SK-N-SH treated with all-trans-retinoic acid at 6 μM for 48 hours (cell line): ENCODE data around the gene PHYKPL.

Experiments
- ATAC-seq: fragments of 200-7000 bp; cut with Tn5 transposase; 3 replicates; pipeline ENCODE4 v1.9.1; 2020; ENCODE audit warnings: mild to moderate bottlenecking, moderate library complexity
- ARNTL ChIP-seq: fragments of 450-650 bp; formaldehyde crosslinking; IDR thresholded peaks from 2 replicates; pipeline ENCODE4 v1.5.0; 2020; ENCODE audit warnings: low read depth, mild to moderate bottlenecking, moderate library complexity, borderline replicate concordance
- BACH2 ChIP-seq: fragments of 250-450 bp; sonication (Bioruptor Pico); IDR thresholded peaks from 2 replicates; pipeline ENCODE4 v1.9.0; 2021; ENCODE audit warnings: mild to moderate bottlenecking, borderline replicate concordance
- CSDC2 ChIP-seq: fragments of 250-450 bp; sonication (Bioruptor Pico); IDR thresholded peaks from 2 replicates; pipeline ENCODE4 v1.5.0; 2020; ENCODE audit warnings: mild to moderate bottlenecking, moderate library complexity
- ESRRG ChIP-seq: fragments of 250-450 bp; sonication (Bioruptor Pico); IDR thresholded peaks from 2 replicates; pipeline ENCODE4 v1.6.1; 2021; ENCODE audit warnings: mild to moderate bottlenecking
- GLIS3 ChIP-seq: fragments of 250-450 bp; sonication (Bioruptor Pico); IDR thresholded peaks from 2 replicates; pipeline ENCODE4 v1.5.0; 2020; ENCODE audit warnings: mild to moderate bottlenecking, moderate library complexity
- OSR1 ChIP-seq: fragments of 250-450 bp; sonication (Bioruptor Pico); IDR thresholded peaks from 2 replicates; pipeline ENCODE4 v1.8.0; 2022; ENCODE audit warnings: moderate library complexity, mild to moderate bottlenecking, inconsistent platforms
- PPARA ChIP-seq: fragments of 250-450 bp; sonication (Bioruptor Pico); IDR thresholded peaks from 2 replicates; pipeline ENCODE4 v1.5.0; 2020; ENCODE audit warnings: mild to moderate bottlenecking, borderline replicate concordance
- RARB ChIP-seq: fragments of 250-450 bp; sonication (Bioruptor Pico); IDR thresholded peaks from 2 replicates; pipeline ENCODE4 v1.8.0; 2021; ENCODE audit warnings: mild to moderate bottlenecking, moderate library complexity
- SNAI2 ChIP-seq: fragments of 250-450 bp; sonication (Bioruptor Pico); IDR thresholded peaks from 2 replicates; pipeline ENCODE4 v1.5.0; 2020; ENCODE audit warnings: mild to moderate bottlenecking, moderate library complexity
- TCF4 ChIP-seq: fragments of 250-450 bp; sonication (Bioruptor Pico); IDR thresholded peaks from 2 replicates; pipeline ENCODE4 v1.8.0; 2021; ENCODE audit warnings: mild to moderate bottlenecking, moderate library complexity, borderline replicate concordance
- TOX ChIP-seq: fragments of 250-450 bp; sonication (Bioruptor Pico); IDR thresholded peaks from 2 replicates; pipeline ENCODE4 v1.8.0; 2021; ENCODE audit warnings: mild to moderate bottlenecking, moderate library complexity, borderline replicate concordance
- ZC3H10 ChIP-seq: fragments of 250-450 bp; sonication (Bioruptor Pico); IDR thresholded peaks from 2 replicates; pipeline ENCODE4 v1.5.1; 2021; ENCODE audit warnings: mild to moderate bottlenecking, moderate library complexity
- ZFP3 ChIP-seq: fragments of 250-450 bp; sonication (Bioruptor Pico); IDR thresholded peaks from 2 replicates; pipeline ENCODE4 v1.5.0; 2020; ENCODE audit warnings: mild to moderate bottlenecking, moderate library complexity
- ZFP30 ChIP-seq: fragments of 450-650 bp; formaldehyde crosslinking; IDR thresholded peaks from 2 replicates; pipeline ENCODE4 v1.5.0; 2022; ENCODE audit warnings: mild to moderate bottlenecking, moderate library complexity
- ZNF565 ChIP-seq: fragments of 450-650 bp; formaldehyde crosslinking; conservative IDR thresholded peaks from 2 replicates; pipeline ENCODE4 v1.5.0; 2020; ENCODE audit warnings: low read depth, mild to moderate bottlenecking, moderate library complexity
- ZNF70 ChIP-seq: fragments of 450-650 bp; formaldehyde crosslinking; IDR thresholded peaks from 2 replicates; pipeline ENCODE4 v1.5.0; 2020; ENCODE audit warnings: mild to moderate bottlenecking, moderate library complexity
- ZNF8 ChIP-seq: fragments of 450-650 bp; formaldehyde crosslinking; IDR thresholded peaks from 2 replicates; pipeline ENCODE4 v1.5.0; 2020; ENCODE audit warnings: mild to moderate bottlenecking, moderate library complexity
- TF ChIP-seq, protein P1 (sequence below): fragments of 250-450 bp; sonication (Bioruptor Pico); IDR thresholded peaks from 2 replicates; pipeline ENCODE4 v1.5.1; 2021; ENCODE audit warnings: mild to moderate bottlenecking, moderate library complexity
- TF ChIP-seq, protein P2 (sequence below): fragments of 250-450 bp; sonication (Bioruptor Pico); IDR thresholded peaks from 2 replicates; pipeline ENCODE4 v1.5.1; 2020; ENCODE audit warnings: low read depth, mild to moderate bottlenecking, moderate library complexity
- TF ChIP-seq, protein P3 (sequence below): fragments of 250-450 bp; sonication (Bioruptor Pico); IDR thresholded peaks from 2 replicates; pipeline ENCODE4 v1.5.0; 2020; ENCODE audit warnings: mild to moderate bottlenecking, moderate library complexity
- TF ChIP-seq, protein P4 (sequence below): fragments of 250-450 bp; sonication (Bioruptor Pico); IDR thresholded peaks from 2 replicates; pipeline ENCODE4 v1.8.0; 2020; ENCODE audit warnings: mild to moderate bottlenecking, moderate library complexity, borderline replicate concordance

The PHYKPL gene

DNA sequence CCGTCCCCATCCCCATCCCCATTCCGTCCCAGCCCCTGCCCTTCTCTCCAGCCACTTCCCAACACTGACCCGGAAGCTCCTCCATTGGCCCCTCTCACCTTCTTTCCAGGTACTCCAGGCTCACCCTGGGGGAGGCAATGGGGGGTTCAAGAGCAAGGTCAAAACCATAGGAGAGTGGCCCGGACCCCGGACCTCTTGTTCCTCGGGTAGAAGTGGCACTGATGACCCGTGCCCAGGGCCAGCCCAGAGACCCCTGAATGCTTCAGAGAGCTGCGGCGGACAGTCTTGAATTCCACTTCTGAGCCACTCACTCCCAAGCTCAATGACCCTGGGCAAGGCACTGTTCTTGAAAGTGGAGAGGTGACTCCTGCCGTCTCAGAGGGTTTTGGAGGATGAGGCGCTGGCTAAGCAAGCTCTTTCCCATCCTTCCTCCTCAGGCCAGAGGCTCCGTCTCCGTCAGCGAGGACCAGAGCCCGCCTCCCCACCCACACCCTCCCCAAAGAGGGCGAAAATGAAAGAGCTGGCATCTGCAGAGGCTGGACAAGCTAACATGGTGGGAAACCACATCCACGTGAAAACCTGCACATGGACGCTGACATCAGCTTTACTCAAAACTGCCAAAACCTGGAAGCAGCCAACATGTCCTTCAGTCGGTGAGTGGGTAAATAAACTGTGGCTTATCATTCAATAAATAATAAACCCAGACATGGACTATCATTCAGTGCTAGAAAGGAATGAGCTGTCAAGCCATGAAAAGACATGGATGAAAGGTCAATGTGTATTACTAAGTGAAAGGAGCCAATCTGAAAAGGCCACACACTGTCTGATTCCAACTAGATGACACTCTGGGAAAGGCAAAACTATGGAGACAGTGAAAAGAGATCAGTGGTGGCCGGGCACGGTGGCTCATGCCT, 27.3 kb upstream of the PHYKPL start:
- TF ChIP-seq TCF4 (no peak), ZFP30 (CRISPR knock-in tag) (no peak), ZNF565 (CRISPR knock-in tag) (no peak), ZNF70 (CRISPR knock-in tag) (no peak), RARB (no peak), ESRRG (CRISPR knock-in tag) (no peak), TOX (CRISPR knock-in tag) (no peak), ZC3H10 (no peak), PPARA (no peak), GLIS3 (CRISPR knock-in tag) (no peak), ARNTL (CRISPR knock-in tag) (no peak), CSDC2 (CRISPR knock-in tag) (no peak), ZFP3 (CRISPR knock-in tag) (no peak), OSR1 (no peak)
- TF ChIP-seq, protein P1, sequence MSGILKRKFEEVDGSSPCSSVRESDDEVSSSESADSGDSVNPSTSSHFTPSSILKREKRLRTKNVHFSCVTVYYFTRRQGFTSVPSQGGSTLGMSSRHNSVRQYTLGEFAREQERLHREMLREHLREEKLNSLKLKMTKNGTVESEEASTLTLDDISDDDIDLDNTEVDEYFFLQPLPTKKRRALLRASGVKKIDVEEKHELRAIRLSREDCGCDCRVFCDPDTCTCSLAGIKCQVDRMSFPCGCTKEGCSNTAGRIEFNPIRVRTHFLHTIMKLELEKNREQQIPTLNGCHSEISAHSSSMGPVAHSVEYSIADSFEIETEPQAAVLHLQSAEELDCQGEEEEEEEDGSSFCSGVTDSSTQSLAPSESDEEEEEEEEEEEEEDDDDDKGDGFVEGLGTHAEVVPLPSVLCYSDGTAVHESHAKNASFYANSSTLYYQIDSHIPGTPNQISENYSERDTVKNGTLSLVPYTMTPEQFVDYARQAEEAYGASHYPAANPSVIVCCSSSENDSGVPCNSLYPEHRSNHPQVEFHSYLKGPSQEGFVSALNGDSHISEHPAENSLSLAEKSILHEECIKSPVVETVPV (CRISPR knock-in tag) = no peak
- TF ChIP-seq, protein P2, sequence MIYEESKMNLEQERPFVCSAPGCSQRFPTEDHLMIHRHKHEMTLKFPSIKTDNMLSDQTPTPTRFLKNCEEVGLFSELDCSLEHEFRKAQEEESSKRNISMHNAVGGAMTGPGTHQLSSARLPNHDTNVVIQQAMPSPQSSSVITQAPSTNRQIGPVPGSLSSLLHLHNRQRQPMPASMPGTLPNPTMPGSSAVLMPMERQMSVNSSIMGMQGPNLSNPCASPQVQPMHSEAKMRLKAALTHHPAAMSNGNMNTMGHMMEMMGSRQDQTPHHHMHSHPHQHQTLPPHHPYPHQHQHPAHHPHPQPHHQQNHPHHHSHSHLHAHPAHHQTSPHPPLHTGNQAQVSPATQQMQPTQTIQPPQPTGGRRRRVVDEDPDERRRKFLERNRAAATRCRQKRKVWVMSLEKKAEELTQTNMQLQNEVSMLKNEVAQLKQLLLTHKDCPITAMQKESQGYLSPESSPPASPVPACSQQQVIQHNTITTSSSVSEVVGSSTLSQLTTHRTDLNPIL (CRISPR knock-in tag) = no peak
- TF ChIP-seq, protein P3, sequence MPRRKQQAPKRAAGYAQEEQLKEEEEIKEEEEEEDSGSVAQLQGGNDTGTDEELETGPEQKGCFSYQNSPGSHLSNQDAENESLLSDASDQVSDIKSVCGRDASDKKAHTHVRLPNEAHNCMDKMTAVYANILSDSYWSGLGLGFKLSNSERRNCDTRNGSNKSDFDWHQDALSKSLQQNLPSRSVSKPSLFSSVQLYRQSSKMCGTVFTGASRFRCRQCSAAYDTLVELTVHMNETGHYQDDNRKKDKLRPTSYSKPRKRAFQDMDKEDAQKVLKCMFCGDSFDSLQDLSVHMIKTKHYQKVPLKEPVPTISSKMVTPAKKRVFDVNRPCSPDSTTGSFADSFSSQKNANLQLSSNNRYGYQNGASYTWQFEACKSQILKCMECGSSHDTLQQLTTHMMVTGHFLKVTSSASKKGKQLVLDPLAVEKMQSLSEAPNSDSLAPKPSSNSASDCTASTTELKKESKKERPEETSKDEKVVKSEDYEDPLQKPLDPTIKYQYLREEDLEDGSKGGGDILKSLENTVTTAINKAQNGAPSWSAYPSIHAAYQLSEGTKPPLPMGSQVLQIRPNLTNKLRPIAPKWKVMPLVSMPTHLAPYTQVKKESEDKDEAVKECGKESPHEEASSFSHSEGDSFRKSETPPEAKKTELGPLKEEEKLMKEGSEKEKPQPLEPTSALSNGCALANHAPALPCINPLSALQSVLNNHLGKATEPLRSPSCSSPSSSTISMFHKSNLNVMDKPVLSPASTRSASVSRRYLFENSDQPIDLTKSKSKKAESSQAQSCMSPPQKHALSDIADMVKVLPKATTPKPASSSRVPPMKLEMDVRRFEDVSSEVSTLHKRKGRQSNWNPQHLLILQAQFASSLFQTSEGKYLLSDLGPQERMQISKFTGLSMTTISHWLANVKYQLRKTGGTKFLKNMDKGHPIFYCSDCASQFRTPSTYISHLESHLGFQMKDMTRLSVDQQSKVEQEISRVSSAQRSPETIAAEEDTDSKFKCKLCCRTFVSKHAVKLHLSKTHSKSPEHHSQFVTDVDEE = no peak
- ATAC-seq = no peak

DNA sequence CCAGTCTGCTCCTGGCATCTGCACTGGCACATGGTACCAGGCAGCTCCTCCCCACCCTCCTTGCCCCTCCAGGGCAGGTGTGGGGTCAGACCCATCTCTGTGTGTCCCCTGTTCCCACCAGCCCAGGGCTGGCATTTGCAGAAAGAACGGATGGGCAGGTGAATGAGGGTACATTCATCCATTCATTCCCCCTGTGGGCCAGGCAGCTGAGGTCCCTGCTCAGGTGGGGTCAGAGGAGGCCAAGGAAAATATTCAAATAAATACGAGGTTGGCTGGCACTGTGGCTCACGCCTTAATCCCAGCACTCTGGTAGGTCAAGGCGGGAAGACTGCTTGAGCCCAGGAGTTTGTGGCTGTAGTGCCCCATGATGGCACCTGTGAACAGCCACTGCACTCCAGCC, 25.0 kb upstream of the PHYKPL start:
- ATAC-seq = no peak
- TF ChIP-seq, protein P2 (CRISPR knock-in tag) = no peak
- no peak for TF ChIP-seq ZNF70 (CRISPR knock-in tag)
- TF ChIP-seq ZFP30 (CRISPR knock-in tag) = no peak
- no peak for TF ChIP-seq ZC3H10
- no peak for TF ChIP-seq TOX (CRISPR knock-in tag)
- no peak for TF ChIP-seq RARB
- no peak for TF ChIP-seq ZFP3 (CRISPR knock-in tag)
- TF ChIP-seq ZNF8 (CRISPR knock-in tag) = no peak
- TF ChIP-seq ZNF565 (CRISPR knock-in tag) = no peak
- no peak for TF ChIP-seq OSR1
- no peak for TF ChIP-seq PPARA
- TF ChIP-seq, protein P4, sequence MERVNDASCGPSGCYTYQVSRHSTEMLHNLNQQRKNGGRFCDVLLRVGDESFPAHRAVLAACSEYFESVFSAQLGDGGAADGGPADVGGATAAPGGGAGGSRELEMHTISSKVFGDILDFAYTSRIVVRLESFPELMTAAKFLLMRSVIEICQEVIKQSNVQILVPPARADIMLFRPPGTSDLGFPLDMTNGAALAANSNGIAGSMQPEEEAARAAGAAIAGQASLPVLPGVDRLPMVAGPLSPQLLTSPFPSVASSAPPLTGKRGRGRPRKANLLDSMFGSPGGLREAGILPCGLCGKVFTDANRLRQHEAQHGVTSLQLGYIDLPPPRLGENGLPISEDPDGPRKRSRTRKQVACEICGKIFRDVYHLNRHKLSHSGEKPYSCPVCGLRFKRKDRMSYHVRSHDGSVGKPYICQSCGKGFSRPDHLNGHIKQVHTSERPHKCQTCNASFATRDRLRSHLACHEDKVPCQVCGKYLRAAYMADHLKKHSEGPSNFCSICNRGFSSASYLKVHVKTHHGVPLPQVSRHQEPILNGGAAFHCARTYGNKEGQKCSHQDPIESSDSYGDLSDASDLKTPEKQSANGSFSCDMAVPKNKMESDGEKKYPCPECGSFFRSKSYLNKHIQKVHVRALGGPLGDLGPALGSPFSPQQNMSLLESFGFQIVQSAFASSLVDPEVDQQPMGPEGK (CRISPR knock-in tag) = no peak
- TF ChIP-seq, protein P3 = no peak
- no peak for TF ChIP-seq BACH2 (CRISPR knock-in tag)
- no peak for TF ChIP-seq SNAI2
- TF ChIP-seq GLIS3 (CRISPR knock-in tag) = no peak
